Activated CD4-positive, CD25-positive, alpha-beta regulatory T cell treated with anti-CD3 and anti-CD28 coated beads, Interleukin-2, amount 50 U/mL, for 72 hours (primary cell): ENCODE measurements around the gene NHERF2.

Source experiments
- DNase-seq: peaks from one replicate; pipeline ENCODE4 v3.0.0; 2021

NHERF2 gene

GRCh38 chr16:1991135-1991551, 35.6 kb upstream of the NHERF2 start:
- DNase-seq, result peak; percentile 58

- no peak for DNase-seq
These were observed 35.1 kb upstream of the NHERF2 start for GRCh38 chr16:1991588-1991947.

DNA sequence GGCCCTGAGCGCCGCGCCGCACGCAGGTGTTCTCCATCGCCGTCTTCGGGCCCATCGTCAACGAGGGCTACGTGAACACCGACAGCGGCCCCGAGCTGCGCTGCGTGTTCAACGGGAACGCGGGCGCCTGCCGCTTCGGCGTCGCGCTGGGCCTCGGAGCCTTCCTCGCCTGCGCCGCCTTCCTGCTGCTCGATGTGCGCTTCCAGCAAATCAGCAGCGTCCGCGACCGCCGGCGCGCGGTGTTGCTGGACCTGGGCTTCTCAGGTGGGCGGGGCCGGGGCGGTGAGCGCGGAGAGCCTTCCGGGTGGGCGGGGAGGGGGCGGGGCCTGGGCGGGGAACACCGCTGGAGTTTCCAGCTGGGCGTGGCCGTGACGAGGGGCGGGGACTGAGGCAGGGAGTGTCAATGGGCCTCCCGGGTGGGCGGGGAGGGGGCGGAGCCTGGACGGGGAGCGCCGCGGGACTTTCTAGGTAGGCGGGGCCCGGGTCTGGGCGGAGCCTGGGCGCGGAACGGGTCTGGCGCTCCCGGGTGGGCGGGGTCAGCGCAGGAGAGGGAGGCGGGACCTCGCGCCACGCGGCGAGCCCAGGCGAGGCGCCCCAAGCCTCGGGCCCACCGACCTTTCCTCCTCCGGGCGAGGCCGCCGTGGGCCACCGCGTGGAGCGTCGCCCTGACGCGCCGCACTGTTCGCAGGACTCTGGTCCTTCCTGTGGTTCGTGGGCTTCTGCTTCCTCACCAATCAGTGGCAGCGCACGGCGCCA, 34.6 kb upstream of the NHERF2 start:
- DNase-seq, result peak; percentile 94

- DNase-seq, result no peak
These were observed 33.9 kb upstream of the NHERF2 start for GRCh38 chr16:1992704-1993317.

GRCh38 chr16:1993731-1994131, 33.0 kb upstream of the NHERF2 start:
- DNase-seq, result no peak

- DNase-seq, result no peak
These were observed 29.0 kb upstream of the NHERF2 start for GRCh38 chr16:1997494-1998359.

- DNase-seq, result no peak
These were observed 28.3 kb upstream of the NHERF2 start for GRCh38 chr16:1998360-1998835.

- no peak for DNase-seq
These were observed 27.6 kb upstream of the NHERF2 start for GRCh38 chr16:1998852-1999801.

DNA sequence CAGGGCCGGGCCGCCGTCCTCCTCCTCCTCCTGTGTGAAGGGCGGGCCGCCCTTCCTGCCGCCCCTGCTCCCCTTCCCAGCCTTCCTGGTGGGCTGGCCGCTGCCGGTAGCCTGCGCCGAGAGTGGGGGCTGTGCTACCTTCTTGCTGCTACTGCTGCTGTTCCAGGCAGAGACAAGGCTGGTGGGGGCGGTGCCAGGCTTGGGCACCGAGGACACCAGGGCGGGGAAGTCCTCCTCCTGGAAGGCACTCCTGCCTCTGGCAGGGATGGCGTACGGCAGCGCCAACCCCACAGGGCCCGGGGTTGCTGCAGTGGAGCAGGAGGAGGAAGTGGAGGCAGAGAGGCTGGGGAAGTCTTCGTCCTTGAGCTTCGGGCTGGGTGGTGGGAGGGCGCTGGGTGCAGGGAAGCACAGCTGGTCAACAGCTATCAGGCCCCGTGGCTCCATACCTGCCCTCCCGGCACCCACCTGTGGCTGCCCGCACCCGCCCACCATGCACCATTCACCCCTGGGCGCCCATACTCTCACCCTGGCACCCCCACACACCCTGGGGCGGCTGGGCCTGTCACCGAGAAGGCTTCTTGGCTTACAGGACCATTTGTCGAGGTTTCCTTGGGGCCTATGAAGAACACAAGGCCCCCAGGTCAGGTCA, 26.7 kb upstream of the NHERF2 start:
- DNase-seq, result no peak

GRCh38 chr16:2001035-2001434, 25.7 kb upstream of the NHERF2 start:
- no peak for DNase-seq

GRCh38 chr16:2001456-2002355, 25.0 kb upstream of the NHERF2 start:
- DNase-seq, result no peak

DNA sequence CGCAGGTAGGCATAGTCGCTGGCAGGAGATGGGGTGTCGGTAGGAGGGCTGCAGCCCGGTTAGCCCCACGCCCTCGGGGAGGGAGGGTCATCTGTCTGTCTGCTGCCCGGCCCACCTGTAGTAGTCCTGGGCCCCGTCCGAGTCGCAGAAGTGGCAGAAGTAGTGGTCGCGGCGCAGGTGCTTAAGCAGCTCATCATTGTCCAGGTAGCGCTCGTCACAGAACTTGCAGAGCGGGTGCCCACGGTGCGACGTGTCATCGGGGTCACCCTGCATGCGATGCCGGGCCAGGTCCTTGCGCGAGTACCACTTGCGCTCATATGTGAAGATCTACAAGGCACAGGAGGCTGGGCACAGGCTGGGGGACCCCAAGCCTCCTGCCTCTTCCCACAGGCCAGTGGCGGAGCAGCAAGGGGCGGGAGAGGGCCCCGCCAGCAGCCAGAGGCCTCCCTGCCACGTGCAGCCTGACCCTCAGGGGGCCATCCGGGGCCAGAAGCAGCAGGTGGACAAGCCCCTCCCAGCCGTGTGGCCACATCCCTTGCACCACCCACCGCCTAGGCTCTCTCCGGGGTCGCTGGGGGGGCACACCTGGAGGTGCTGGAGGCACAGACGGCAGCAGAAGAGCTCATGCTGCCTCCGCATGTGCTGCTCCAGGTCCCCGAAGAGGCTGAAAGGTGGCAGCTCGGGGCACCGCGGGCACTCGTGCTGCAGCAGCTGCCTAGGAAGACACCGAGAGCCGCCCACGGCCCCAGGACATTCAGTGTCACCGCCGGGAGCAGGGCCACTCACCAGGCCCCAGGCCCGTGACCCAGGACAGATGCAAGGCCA, 24.1 kb upstream of the NHERF2 start:
- DNase-seq, result no peak

DNA sequence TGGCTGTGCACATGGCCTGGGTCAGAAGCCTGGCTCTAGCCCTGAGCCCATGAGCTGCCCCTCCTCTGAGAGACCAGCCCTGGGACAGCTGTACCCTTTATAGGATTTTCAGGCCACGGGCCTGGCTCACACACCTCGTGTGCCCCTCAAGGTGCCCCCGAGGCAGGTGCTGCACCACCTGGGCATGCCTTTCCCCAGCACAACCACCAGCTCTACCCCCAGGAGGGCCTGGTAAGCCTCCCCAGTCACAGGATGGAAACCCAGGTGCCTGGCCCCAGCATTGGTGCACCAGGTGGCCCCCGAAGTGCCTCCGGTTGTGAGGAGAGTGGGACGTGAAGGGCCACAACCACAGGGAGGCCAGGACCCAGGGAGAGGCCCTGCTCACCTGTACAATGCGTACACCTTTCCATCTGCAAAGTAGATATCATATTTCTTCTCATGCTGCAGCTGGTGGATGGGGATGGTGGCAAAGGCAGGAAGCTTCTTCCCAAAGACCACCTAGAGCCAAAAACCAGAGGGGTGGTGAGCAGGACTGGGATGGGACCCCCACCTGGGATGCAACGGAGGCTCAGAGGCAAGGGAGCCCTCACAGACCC, 23.4 kb upstream of the NHERF2 start:
- DNase-seq, result no peak

DNA sequence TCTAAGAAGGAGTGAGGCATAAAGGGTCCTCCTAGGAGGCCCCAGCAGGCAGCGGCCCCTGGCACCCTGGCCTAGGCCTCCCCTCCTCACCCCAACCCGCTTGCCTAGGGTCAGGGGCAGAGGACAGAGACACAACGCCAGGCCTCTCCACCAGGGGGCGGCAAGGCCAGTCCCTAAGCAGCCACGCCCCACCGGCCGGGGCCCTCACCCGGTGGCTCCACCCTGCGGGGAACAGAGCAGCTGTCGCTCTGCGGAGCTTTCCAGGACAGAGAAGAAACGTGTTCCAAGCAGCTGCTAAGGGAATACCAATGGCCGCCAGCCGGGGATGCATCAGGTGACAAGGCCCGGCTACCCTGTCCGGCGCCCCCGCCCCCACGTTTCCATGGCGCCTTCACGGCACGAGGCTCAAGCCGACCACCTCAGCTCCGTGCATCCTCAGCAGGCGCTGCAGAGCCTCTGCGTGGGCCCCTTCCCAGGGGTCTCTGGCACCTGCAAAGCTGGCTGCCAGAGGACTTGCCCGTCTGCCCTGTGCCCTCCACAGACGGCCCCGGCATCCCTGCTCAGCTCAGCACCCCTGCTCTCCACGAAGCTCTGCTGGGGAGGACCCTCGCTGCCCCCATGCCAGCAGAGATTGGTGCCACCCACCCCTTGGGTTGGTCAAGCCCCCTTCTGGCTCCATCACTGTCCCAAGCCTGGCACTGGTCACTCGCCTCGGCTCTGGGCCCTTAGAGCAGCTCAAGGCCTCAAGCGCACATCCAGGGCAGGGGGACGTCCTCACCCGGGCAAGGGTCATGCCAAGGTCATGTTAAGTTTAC, 22.7 kb upstream of the NHERF2 start:
- DNase-seq, result peak; percentile 80

- DNase-seq, result no peak
These were observed 21.7 kb upstream of the NHERF2 start for GRCh38 chr16:2004795-2005517.

DNA sequence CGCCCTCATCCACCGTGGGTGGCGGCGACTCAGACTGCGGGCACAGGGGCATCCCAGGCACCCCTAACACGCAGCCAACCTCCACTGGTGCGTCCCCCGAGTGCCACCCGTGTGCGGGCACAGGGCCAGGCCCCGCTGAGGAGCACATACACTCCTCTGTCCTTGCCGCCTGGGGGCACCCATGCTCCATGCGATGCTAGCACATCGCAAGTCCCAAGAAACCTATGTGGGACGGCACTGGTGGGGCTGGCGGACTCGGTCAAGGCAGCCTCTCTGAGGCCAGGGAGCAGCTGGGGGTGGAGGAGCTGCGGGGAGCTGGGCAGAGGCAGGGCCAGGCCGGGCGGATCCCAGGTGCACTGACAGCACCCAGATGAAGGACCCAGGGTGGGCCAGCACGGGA, 21.1 kb upstream of the NHERF2 start:
- DNase-seq, result no peak

- no peak for DNase-seq
These were observed 20.4 kb upstream of the NHERF2 start for GRCh38 chr16:2006317-2006716.
